GM19468 (cell line): ENCODE data around the gene IGHMBP2.

Source experiments
- ATAC-seq: cut with Tn5 transposase; IDR thresholded peaks from one replicate; pipeline ENCODE4 v1.9.1; 2021; ENCODE audit warnings: mild to moderate bottlenecking, moderate library complexity, moderate number of reproducible peaks; ENCODE audit not compliant: unreplicated experiment; ENCODE audit errors: extremely low read depth

The IGHMBP2 gene

GRCh38 chr11:68924073-68924925 is 20.6 kb downstream of the IGHMBP2 start:
- ATAC-seq: no peak

DNA sequence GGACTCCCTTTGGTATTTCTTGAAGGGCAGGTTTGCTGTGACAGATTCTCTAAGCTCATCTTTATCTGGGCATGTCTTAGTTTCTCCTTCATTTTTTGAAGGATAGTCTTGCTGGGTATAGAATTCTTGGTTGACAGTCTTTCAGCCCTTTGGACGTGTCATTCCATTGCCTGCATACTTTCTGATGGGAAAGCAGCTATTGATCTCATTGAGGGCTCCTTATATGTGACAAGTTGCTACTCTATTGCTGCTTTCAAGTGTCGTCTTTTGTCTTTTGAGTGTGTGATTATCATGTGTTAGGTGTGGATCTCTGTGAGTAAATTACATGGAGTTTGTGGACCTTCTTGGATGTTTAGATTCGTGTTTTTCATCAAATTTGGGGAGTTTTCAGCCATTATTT is 21.9 kb downstream of the IGHMBP2 start:
- ATAC-seq: no peak

- no peak for ATAC-seq
Measured at GRCh38 chr11:68927280-68928135, 23.8 kb downstream of the IGHMBP2 start.

- no peak for ATAC-seq
Measured at GRCh38 chr11:68928136-68928880, 24.6 kb downstream of the IGHMBP2 start.

GRCh38 chr11:68929135-68929534 is 25.4 kb downstream of the IGHMBP2 start:
- ATAC-seq: no peak

GRCh38 chr11:68929706-68930570 is 26.2 kb downstream of the IGHMBP2 start:
- ATAC-seq: no peak

DNA sequence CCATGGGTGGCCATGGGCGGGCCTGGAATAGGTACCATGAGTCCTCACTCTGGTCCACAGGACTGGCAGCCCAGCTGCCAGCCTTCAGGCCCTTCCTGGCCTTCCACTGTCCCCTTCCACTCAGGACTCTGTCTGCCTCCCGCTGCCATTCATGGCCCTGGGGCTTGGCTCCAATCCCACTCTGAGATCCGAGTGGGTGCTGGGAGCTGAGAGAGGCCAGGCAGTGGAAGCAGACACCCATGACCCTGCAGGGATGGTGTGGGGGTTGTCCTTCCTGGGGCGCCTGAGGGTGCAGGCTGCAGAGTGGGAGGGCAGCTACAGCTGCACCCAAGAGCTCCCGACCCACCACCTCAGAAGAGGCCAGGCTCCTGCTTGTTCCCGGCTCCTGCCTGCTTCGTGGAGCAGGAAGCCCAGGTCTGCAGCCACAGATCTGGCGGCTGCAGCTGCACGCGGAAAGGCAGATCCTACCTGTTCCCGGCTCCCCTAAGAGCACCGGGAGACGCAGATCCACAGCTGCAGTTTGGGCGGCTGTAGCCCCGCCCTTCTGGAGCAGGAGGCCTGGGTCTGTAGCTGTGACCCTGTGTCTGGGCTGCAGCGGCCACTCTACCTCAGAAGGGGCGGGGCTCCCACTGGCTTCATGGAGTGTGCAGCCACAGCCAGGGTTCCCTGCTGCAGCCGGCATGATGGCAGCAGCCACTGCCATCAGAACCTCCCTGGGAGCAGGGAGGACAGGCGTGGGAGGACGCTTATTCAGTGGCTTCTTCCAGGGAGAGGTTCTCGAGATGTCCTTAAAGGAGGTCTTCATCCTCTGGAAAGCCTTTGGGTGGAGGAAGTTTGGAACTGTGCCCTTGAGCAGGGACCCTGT is 27.5 kb downstream of the IGHMBP2 start:
- ATAC-seq: no peak

DNA sequence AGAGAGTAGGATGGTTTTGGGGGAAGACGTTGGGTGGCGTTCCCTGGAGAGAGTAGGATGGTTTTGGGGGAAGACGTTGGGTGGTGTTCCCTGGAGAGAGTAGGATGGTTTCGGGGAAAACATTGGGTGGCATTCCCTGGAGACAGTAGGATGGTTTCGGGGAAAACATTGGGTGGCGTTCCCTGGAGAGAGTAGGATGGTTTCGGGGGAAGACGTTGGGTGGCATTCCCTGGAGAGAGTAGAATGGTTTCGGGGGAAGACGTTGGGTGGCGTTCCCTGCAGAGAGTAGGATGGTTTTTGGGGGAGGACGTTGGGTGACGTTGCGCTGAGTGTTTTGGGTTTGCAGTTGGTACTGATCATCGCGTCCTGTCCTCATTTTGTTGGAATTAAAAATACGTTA is 28.2 kb downstream of the IGHMBP2 start:
- no peak for ATAC-seq

DNA sequence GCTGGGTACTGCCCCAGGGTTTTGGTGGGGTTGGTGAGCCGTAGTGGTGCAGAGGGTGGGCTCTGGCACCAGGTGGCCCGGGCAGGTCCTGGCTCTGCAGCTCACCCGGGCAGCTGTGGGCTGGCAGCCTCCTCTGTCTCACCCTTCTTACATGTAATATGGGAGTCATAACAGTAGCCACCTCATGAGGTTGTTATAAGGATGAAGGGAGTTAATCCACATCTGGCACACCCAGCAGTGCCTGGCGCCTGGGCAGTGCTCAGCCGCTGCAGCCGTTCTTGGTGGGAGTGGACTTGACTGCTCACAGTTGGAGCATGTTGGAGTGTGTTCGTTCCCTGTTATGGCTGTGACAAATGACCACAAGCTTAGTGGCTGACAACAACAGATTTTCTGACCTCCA is 28.7 kb downstream of the IGHMBP2 start:
- ATAC-seq: no peak

DNA sequence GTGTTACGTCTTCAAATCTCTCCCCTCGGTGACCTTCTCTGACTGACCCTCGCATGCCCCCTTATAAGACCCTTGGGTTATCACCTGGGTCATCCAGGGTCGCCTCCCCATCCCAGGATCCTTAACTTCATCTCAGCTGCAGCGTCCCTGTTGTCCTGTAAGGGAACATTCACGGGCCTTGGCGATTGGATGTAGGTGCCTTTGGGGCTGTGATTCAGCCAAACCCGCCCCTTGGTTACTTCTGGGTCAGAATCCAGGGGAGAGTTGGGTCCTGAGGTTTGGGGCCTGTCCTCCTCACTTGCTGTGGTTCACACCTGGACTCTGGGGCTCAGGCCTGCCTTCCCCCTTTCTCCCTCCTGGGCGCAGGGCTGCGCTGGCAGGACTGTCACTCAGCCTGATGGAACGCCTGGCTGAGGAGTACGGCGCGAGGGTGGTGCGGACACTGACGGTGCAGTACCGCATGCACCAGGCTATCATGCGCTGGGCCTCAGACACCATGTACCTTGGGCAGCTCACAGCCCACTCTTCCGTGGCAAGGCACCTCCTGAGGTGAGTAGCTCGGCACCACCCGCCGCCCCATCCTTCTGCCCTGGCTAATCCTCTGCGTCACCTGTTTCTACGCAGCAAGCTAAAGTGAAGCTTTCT is 29.4 kb downstream of the IGHMBP2 start:
- ATAC-seq: no peak

DNA sequence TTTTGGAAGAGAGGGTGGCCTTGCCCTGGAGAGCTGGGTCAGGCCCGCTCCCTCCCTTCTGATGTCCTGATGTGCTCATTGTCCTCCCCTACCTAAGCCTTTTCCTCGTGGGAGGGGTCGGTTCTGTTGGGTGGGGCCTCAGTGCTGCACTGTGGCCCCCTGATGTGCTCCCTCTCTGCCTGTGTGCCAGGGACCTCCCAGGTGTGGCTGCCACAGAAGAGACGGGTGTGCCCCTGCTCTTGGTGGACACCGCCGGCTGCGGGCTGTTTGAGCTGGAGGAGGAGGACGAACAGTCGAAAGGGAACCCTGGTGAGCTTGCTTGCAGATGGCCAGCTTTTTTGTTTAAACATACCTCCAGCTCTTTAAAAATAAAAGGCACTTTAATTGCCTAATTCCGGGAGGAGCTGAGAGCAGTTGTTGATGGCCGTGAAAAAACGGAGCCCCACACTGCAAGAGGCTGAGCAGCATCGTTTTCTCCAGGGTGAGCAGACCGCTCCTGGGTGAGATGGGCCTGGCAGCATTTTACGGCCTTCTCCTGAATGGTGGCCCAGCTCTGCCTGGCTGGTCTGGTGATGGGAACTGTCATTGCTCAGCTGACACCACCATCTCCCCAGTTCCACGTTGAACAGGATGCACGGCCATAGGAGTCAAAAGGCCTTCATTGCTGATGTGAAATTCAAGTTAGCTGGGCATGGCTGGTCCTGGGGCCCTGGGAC is 30.1 kb downstream of the IGHMBP2 start:
- no peak for ATAC-seq

GRCh38 chr11:68934321-68934645 is 30.6 kb downstream of the IGHMBP2 start:
- no peak for ATAC-seq

- no peak for ATAC-seq
Measured at GRCh38 chr11:68934666-68935065, 31.0 kb downstream of the IGHMBP2 start.

DNA sequence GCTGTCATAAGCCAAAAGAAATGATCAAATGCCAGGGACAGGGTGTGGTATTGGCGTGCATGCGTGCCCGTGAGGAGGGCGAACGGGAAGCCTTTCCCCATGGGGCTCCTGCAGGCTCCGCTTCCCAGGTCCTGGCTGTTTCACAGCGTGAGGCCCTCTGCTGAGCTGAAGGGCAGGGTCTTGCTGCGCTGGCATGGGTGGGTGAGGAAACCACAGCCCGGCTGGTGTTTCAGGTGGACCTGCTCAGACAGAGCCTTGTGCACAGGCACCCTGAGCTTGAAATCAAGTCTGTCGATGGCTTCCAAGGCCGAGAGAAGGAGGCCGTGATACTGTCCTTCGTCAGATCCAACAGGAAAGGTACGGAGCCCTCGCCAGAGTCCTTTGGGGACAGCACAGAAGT is 31.4 kb downstream of the IGHMBP2 start:
- ATAC-seq: no peak

- ATAC-seq: no peak
Measured at GRCh38 chr11:68935516-68936357, 32.0 kb downstream of the IGHMBP2 start.

- ATAC-seq: no peak
Measured at GRCh38 chr11:68936358-68936636, 32.6 kb downstream of the IGHMBP2 start.
